Stomach (tissue), 9 donors: ENCODE data around the gene NUP133. TPM values are rescaled to one million over a fixed set of nuclear protein-coding genes. Genes with fewer than 3 reads are reported as not detected.

Source experiments
- DNase-seq, 2 donors: peaks; one replicate each; pipeline versions ENCODE4 v3.0.0 to v3.0.0-alpha.2; 2013 to 2019
- H3K27ac ChIP-seq, 5 donors: fragments of 200-600 bp in 4 of 5; sonication (generic) in 4 of 5; one replicate each; pipeline ENCODE4 v1.5.1; 2013 to 2019; ENCODE audit warnings: mild to moderate bottlenecking in 1 of 5, moderate library complexity in 1 of 5
- H3K27me3 ChIP-seq, 3 donors: fragments of 200-600 bp; sonication (generic); one replicate each; pipeline ENCODE4 v1.5.1; 2017 to 2019; ENCODE audit warnings: mixed run types in 1 of 3
- H3K36me3 ChIP-seq, 4 donors: fragments of 200-600 bp; sonication (generic); 1 replicate in 3 of 4; 2 replicates in 1 of 4; pipeline ENCODE4 v1.5.1; 2016 to 2019
- H3K4me1 ChIP-seq, 4 donors: fragments of 200-600 bp; sonication (generic); one replicate each; pipeline ENCODE4 v1.5.1; 2016 to 2019
- H3K4me3 ChIP-seq, 4 donors: fragments of 200-600 bp; sonication (generic) in 3 of 4; one replicate each; pipeline ENCODE4 v1.5.1; 2016 to 2019; ENCODE audit warnings: mild to moderate bottlenecking in 1 of 4
- H3K9me3 ChIP-seq, 4 donors: fragments of 200-600 bp; sonication (generic); one replicate each; pipeline ENCODE4 v1.5.1; 2016 to 2019
- CTCF ChIP-seq, 7 experiments: fragments of 450-650 bp in 4 of 7; fragments of 200-600 bp in 3 of 7; sonication (generic) in 3 of 7; IDR thresholded peaks; one replicate each; pipeline ENCODE4 v1.5.1; 2016 to 2019; ENCODE audit warnings: antibody characterized with exemption in 7 of 7, control low read depth in 2 of 7, mild to moderate bottlenecking in 1 of 7
- EP300 ChIP-seq: sonication (generic); formaldehyde crosslinking; IDR thresholded peaks from one replicate; pipeline ENCODE4 v1.6.1; 2017; ENCODE audit warnings: antibody characterized with exemption
- POLR2A ChIP-seq, 4 donors: fragments of 450-650 bp; IDR thresholded peaks; one replicate each; pipeline ENCODE4 v1.6.1; 2016; ENCODE audit warnings: antibody characterized with exemption in 4 of 4, control low read depth in 2 of 4, mild to moderate bottlenecking in 1 of 4, moderate library complexity in 1 of 4
- POLR2AphosphoS5 ChIP-seq, 3 donors: sonication (generic); formaldehyde crosslinking; IDR thresholded peaks; one replicate each; pipeline ENCODE4 v1.6.1; 2016; ENCODE audit warnings: antibody characterized with exemption in 3 of 3
- WGBS, 5 donors: extraction: QIAGEN DNeasy Blood & Tissue Kit in 3 of 5; methylation state at CpG; one replicate each; pipeline versions ENCODE4 v1.1.5 to v1.1.7; 2013 to 2018; 5-methylcytosine and 5-hydroxymethylcytosine counted together
- intact Hi-C: fragments of 100-400 bp; cut with DNase I; formaldehyde crosslinking; loops from one replicate; pipeline ENCODE4 v1.15.1; 2023; ENCODE audit warnings: low total_unique reads
- polyA plus RNA-seq, 3 donors: library from polyadenylated mRNA; stranded (reverse); fragments of 200-250 nt; gene quantifications; one replicate each; pipeline ENCODE4 v1.2.3, GENCODE V29; 2013
- total RNA-seq, 5 donors: library from RNA; depleted of rRNA; stranded (reverse); fragments of >200 nt; gene quantifications; one replicate each; pipeline versions ENCODE4 v1.1.0 to v1.2.3, GENCODE V29; 2014 to 2016
- donor health status: healthy with polysubstance abuse.
- donor health status: Bipolar disorder and iron deficiency.
- donor health status: healthy.

Gene NUP133
- total and polyA plus RNA-seq, 8 donors: 5.5 to 74.7 (median 17.0) TPM

GRCh38 chr1:229466887-229467286 lies 41.3 kb downstream of the NUP133 start:
- WGBS, 5 donors: 95 to 100% (median 98%) methylated on average over 1 of the region's 1 CpG
- H3K36me3 ChIP-seq: peaks cover 51 to 96% (median 95%) of the 10 kb centered on the region in 4 donors

GRCh38 chr1:229464672-229465071 lies 43.5 kb downstream of the NUP133 start:
- Histone ChIP-seq H3K9me3 (no peaks in the 10 kb centered on the region), H3K27me3 (no peaks in the 10 kb centered on the region), H3K27ac (no peak overlapping the region), H3K4me3 (no peak overlapping the region), H3K4me1 (no peaks in the 10 kb centered on the region), H3K36me3 (peaks cover 43 to 100% (median 96%) of the 10 kb centered on the region in 4 donors)
- intact Hi-C loops: no loop called here
- no peak for TF ChIP-seq CTCF (IDR thresholded peaks at IDR 0.05)
- no peak for TF ChIP-seq POLR2A (IDR thresholded peaks at IDR 0.05)
- TF ChIP-seq EP300: no peak
- TF ChIP-seq POLR2AphosphoS5 (IDR thresholded peaks at IDR 0.05): no peak
- 93 to 98% (median 98%) methylated on average over 8 of the region's 8 CpGs for WGBS, 5 donors
- DNase-seq: no peak

More at GRCh38 chr1:229466887-229467286, 41.3 kb downstream of the NUP133 start:
- H3K27ac ChIP-seq: no peak overlapping the region
- intact Hi-C loops: no loop called here
- DNase-seq: no peak
- H3K4me1 ChIP-seq: no peaks in the 10 kb centered on the region
- no peak overlapping the region for H3K4me3 ChIP-seq
- no peak for TF ChIP-seq POLR2A (IDR thresholded peaks at IDR 0.05)
- H3K27me3 ChIP-seq: no peaks in the 10 kb centered on the region
- H3K9me3 ChIP-seq: no peaks in the 10 kb centered on the region

GRCh38 chr1:229461032-229461668 lies 47.0 kb downstream of the NUP133 start:
- peaks cover 51 to 100% (median 100%) of the 10 kb centered on the region in 4 donors for H3K36me3 ChIP-seq
- DNase-seq: no peak
- no peaks in the 10 kb centered on the region for H3K4me1 ChIP-seq
- no peaks in the 10 kb centered on the region for H3K27me3 ChIP-seq
- intact Hi-C loops: no loop called here
- H3K27ac ChIP-seq: no peak overlapping the region
- TF ChIP-seq POLR2A (IDR thresholded peaks at IDR 0.05) (no peak), EP300 (no peak), POLR2AphosphoS5 (IDR thresholded peaks at IDR 0.05) (no peak), CTCF (IDR thresholded peaks at IDR 0.05) (no peak)
- WGBS, 5 donors: 80 to 91% (median 90%) methylated on average over 7 of the region's 7 CpGs
- no peaks in the 10 kb centered on the region for H3K9me3 ChIP-seq
- no peak overlapping the region for H3K4me3 ChIP-seq

- no peak overlapping the region for H3K4me3 ChIP-seq
- no peaks in the 10 kb centered on the region for H3K4me1 ChIP-seq
- peaks cover 48 to 100% (median 100%) of the 10 kb centered on the region in 4 donors for H3K36me3 ChIP-seq
- no peak for TF ChIP-seq EP300
- TF ChIP-seq CTCF (IDR thresholded peaks at IDR 0.05): no peak
- no peak for TF ChIP-seq POLR2A (IDR thresholded peaks at IDR 0.05)
- H3K27ac ChIP-seq: no peak overlapping the region
- no peak for DNase-seq
- H3K27me3 ChIP-seq: no peaks in the 10 kb centered on the region
- 94 to 99% (median 98%) methylated on average over 3 of the region's 3 CpGs for whole genome bisulfite sequencing, 5 donors
- intact Hi-C loops: no loop called here
- no peaks in the 10 kb centered on the region for H3K9me3 ChIP-seq
These were observed 48.3 kb downstream of the NUP133 start for GRCh38 chr1:229459815-229460214.

GRCh38 chr1:229457436-229457835 lies 50.7 kb downstream of the NUP133 start:
- WGBS, 5 donors: 85 to 91% (median 86%) methylated on average over 4 of the region's 4 CpGs
- no peak overlapping the region for H3K4me3 ChIP-seq
- H3K36me3 ChIP-seq: peaks cover 30 to 93% (median 89%) of the 10 kb centered on the region in 4 donors
- intact Hi-C loops: no loop called here
- H3K9me3 ChIP-seq: no peaks in the 10 kb centered on the region
- no peaks in the 10 kb centered on the region for H3K4me1 ChIP-seq
- TF ChIP-seq POLR2AphosphoS5 (IDR thresholded peaks at IDR 0.05): no peak
- TF ChIP-seq CTCF (IDR thresholded peaks at IDR 0.05): no peak
- no peak for TF ChIP-seq POLR2A (IDR thresholded peaks at IDR 0.05)
- no peak overlapping the region for H3K27ac ChIP-seq
- DNase-seq: no peak
- H3K27me3 ChIP-seq: no peaks in the 10 kb centered on the region
